COLO668 (cell line): ENCODE data around the gene RASSF8.
A peak's percentile ranks its signal among the peaks of the same experiment; 100 is the strongest.
"Not testable (repeated sequence)": the region's sequence is repeated elsewhere in the genome, so short reads cannot be mapped to it uniquely, and the experiment has no call there.

Source experiments
- DNase-seq: peaks from one replicate; lab custom pipeline; 2025; ENCODE audit not compliant: unreplicated experiment; lab: John Stamatoyannopoulos, UW

The RASSF8 gene

GRCh38 chr12:26054383-26054782 is 95.9 kb downstream of the RASSF8 start:
- DNase-seq: no peak

DNA sequence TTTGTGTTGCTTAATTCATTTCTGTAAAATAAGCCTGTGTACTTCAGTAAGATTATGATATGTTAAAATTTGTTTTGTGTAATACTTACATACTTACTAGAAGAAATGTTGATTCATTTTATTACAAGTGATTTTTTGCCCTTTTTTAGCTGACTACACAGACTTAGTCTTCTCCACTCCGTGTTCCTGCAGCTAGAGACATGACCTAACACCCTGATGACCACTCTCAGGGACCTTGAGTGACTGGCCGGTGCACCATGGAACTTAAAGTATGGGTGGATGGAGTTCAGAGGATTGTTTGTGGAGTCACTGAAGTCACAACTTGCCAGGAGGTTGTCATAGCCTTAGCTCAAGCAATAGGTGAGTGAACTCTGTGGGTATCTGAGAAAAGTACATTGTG is 96.6 kb downstream of the RASSF8 start:
- DNase-seq: no peak

- DNase-seq: no peak
These were observed 97.9 kb downstream of the RASSF8 start for GRCh38 chr12:26056335-26056734.

- not testable (repeated sequence) for DNase-seq
These were observed 98.8 kb downstream of the RASSF8 start for GRCh38 chr12:26057271-26057670.

GRCh38 chr12:26058308-26058707 is 99.8 kb downstream of the RASSF8 start:
- DNase-seq: no peak

DNA sequence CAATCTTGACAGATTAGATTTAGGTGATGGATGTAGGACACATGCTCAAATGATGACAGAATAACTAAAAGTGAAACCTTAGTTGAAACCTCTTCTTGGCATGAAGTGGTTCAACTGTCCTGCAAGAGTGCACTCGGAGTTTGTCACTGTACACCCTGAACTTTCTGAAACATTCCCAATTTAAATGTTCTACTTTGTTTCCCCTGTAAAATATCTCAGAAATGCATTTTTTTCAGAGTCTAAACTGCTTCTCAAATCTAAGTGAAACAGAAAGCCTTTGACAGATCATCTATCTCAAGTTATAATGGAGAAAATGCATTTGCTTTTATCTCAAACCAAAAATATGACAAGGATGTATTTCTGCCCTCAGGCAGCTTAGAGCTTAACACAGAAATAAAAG is 100.3 kb downstream of the RASSF8 start:
- no peak for DNase-seq

DNA sequence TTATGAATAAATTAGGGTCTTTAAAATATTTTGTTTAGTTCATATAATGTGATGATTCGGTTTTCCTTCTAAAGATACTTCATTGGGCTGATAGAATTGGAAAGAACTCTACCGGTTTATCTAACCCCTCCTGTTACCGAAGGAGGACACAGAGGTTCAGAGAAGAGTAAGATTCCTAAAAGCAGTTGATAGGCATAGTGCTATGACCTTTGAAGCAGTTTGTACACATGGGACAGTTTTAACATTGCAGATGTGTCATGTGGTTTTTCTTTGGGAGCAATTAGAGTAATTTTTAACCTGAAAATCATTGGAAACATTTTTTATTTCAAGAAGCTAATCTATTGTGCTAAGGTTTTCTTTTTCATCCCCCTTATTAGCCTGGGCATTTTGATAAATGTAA is 103.5 kb downstream of the RASSF8 start:
- DNase-seq: no peak

- DNase-seq: no peak
These were observed 104.1 kb downstream of the RASSF8 start for GRCh38 chr12:26062566-26062965.

GRCh38 chr12:26065451-26065850 is 107.0 kb downstream of the RASSF8 start:
- DNase-seq: no peak

DNA sequence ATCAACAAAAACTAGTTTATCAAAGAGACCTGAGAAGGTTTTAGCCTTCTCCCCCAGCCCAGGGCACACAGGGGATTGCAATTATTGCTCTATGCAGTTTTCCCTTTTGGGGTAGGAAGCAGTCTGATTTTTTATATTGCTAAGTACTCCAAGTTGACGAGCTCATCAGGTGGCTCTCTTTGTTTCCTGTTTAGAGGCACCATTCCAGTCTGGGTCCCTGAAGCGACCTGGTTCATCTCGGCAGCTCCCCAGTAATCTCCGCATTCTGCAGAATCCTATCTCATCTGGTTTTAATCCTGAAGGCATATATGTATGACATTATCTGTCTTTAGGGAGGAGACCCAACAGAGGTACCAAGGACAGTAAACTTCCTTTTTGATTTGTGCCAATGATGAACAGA is 110.0 kb downstream of the RASSF8 start:
- no peak for DNase-seq

DNA sequence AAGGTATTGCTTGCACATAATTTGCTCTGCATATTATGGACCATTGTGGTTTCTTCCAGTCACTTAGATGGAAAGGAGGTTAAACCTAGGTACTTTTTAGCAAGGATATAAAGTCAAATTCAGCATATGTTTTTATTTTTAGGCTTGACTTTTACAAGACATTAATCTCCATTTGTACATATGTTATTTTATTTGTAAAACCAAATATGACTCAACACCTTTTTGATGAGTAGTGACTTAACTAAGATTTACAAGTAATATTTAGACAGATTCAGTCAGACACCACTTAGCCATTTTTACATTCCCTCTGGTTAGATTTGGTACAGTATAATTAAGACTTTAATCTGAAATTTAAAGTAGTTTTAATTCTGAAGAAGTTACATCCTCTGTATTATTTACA is 111.3 kb downstream of the RASSF8 start:
- DNase-seq: no peak

GRCh38 chr12:26077915-26078702 is 119.6 kb downstream of the RASSF8 start:
- no peak for DNase-seq

DNA sequence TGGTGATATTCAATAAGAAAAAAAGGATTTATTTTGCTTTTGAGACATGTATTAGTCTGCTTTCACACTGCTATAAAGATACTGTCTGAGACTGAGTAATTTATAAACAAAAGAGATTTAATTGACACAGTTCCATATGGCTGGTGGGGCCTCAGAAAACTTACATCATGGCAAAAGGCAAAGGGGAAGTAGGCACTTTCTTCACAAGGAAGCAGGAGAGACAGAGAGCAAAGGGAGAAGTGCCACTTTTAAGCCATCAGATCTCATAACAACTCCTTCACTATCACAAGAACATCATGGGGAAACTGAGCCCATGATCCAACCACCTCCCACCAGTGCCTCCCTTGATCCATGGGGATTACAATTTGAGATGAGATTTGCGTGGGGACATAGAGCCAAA is 122.4 kb downstream of the RASSF8 start:
- DNase-seq: no peak

DNA sequence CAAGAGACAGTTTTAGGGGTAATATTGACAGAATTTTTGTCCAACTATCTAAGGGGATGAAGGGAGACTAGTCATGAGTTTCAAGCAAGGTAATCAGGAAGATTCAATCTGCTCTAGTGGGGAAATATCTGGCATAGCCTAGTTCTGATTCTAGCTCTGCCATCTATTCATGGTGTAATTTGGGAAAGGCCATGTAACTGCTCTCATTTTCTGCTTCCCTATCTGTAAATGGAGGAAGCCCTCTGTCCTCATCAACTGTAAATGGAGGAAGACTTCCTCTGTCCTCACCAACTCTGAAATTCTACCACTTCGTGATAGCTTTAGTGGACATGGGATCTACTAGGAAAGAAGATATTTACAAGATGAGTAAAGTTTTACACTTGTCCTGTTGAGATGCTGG is 128.5 kb downstream of the RASSF8 start:
- DNase-seq: no peak

- DNase-seq: peak; percentile 1
These were observed 130.5 kb downstream of the RASSF8 start for GRCh38 chr12:26088998-26089397.

DNA sequence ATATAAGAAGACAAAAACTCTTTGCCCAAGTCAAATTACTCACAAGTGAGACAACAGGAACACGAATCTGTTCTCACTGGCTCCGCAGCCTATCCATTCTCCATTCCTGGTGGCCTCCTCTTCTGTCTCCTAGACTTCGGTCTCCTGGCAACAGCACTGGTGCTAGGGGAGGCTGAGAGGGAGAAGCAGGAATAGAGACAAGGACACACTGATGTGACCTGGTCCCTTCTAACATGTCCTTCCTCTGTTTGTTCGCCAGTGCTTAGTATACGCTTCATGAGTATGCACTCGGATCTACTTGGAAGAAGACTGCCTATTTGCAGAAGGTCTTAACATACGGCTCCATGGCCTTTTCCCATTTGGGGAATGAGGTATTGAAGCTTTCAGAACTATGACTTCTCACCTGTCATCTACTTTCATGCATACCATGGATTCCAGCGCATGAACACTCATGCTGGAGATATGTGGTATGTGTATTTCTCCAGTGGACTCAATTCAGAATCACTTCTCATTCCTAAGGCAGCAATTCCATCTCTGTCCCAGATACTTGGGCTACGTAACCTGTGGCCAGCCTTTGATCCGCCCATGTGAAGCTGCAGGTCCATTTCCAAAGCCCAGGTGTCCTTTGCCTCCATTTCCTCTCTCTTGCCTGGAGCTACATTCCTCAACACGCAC is 132.5 kb downstream of the RASSF8 start:
- no peak for DNase-seq

DNA sequence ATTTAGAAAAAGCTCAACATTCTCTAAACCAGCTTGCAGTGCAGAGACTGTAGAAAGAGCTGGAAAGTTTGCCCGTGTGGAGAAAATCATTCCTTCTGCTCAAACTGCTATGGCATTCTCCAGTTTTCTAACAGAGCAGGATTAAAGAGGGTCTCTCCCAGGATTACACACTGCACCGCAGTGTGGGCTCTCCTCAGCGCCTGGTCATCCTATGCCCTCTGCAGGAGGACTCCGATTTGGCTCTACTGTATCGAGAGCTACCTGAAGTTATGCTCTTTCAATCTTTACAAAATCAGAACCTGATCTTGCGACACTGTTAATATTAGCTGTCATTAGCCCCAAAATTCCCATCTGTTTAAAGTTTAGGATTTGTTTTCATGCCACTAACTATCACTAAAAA is 133.3 kb downstream of the RASSF8 start:
- no peak for DNase-seq

DNA sequence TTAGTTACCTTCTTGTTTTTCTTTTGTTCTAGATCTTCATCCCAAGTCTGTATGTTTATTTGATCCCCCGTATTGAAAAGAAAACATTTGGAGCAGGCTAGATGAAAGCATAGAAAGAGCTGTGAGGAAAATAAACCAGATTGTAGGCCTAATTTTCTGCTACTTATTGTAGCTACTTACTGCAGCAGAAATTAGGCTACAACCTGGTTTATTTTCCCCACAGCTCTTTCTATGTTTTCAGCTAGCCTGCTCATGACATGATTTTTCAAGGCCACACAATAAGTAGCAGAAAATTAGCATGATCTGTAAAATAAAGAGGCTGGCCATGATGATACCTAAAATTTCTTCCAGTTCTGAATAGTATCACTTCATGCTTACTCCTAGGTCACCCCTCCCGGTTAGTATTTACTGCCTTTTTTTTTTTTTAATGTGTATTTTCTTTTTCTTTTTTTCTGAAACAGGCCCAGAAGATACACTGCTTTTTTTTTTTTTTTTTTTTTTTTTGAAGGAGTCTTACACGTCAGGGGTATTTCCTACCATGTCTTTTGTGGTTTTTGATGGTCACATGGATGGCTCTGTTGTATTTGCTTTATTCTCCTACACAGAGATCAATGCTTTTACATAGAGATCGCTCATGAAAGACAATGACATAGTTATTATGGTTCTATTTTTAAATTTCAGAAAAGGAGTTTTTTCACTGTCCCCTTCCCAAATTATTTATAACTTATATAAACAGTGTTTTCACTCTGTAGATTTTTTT is 134.0 kb downstream of the RASSF8 start:
- DNase-seq: no peak

DNA sequence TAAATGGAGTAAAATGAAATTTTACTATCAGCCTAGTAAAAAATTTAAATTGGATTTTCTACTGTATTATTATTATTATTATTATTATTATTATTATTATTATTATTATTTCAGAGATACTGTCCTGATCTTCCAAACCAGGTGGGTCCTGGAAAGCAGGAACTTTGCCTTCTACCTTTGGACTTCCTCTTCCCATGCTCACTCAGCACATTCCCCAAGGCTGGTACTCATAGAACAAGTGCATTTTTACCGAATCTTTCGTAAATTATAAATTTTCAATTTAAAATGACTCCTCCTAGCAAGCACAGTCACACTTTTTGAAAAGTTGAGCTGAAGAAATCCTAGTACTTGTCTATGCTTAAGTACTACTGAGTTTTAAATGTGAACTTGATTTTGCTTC is 136.7 kb downstream of the RASSF8 start:
- no peak for DNase-seq

DNA sequence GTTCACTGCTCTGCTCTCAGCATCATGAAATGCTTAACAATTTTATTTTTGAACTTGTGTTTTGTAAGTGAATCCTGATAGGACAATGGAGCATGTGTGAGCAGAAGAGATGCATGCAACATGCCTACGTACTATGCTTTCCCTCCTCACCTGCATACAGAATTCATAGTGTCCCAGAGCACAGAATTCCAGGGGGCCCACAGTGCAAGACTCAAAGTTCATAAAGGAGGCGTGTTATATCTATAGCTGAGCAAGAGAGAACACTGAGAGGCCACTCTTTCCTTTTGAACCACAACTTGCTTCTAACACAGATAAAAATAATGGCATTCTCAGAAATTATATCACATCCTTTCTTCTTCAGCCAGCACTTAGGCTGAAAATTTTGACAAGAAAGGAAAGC is 137.6 kb downstream of the RASSF8 start:
- DNase-seq: no peak

DNA sequence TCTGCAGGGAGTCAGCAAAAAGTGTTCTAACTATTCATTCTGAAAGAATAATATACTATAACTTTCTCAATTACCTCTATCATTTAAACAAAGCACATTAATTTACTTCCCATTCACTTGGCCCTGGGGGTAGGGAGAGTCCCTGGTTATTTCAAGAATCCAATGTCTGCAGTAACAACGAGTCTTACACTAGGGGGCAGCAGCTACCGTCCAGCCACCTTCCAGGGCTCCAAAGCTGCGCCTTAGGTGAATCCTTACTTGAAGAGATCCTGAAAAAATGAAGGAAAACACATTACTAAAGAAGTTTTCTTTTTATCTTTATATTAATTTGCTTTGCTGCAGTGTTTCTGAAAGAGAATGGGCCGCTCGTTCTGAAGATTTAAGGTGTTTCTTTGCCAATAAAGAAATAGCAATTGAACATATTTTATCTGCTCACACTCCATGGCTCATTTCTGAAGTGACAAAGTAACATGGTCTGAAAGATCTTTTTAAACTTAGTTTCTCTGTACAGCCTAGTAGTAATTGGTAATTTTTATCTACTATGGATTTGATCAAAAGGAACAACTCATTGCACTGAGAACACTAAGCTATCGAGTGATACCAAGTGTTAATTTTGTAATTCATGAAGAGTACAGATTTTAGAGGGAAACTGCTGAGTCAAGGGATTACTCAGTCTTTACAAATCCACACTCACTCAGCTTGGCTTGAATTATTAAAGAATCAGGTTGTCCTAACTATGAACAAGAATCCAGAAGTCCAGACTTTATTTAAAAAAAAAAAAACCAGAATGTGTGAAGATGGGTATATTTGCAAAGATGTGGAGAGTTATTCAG is 138.8 kb downstream of the RASSF8 start:
- DNase-seq: peak; percentile 44
